ENCODE data around the gene PCYOX1L.
A peak's percentile ranks its signal among the peaks of the same experiment; 100 is the strongest.

- TF ChIP-seq CTCF (IDR thresholded peaks at IDR 0.05) (no peak), POLR2A (IDR thresholded peaks at IDR 0.05) (peak in 1 of 4 donors; percentile 7)
These were observed 25.6 kb downstream of the PCYOX1L start for GRCh38 chr5:149383399-149383798.

Data from esophagus squamous epithelium (tissue), 4 donors.